A673 (cell line): ENCODE results near the gene PHKB. TPM values are rescaled to one million over a fixed set of nuclear protein-coding genes. Genes with fewer than 3 reads are reported as not detected.

Experiments used
- BruUV-seq: library from RNA; stranded (reverse); fragments of 400-500 nt; replicated peaks from 2 replicates; lab custom pipeline; 2021; lab: Mats Ljungman, UMichigan
- CTCF ChIA-PET: fragments of 300-600 bp; sonication (Branson Sonifier 250); formaldehyde crosslinking; loops from one replicate; lab custom pipeline; 2022; ENCODE audit warnings: antibody characterized with exemption; lab: Charles Lee
- POLR2A ChIA-PET: fragments of 300-600 bp; sonication (Branson Sonifier 250); formaldehyde crosslinking; loops from one replicate; lab custom pipeline; 2022; ENCODE audit warnings: antibody characterized with exemption; ENCODE audit not compliant: low non-redundant PET; lab: Charles Lee
- DNase-seq: peaks from one replicate; pipeline ENCODE4 v3.0.0-alpha.2; 2015; ENCODE audit warnings: low spot score
- H3K27ac ChIP-seq: fragments of 200-600 bp; sonication (generic); 2 replicates; pipeline ENCODE4 v1.5.1; 2016; ENCODE audit warnings: mixed run types, low read depth, mild to moderate bottlenecking, mixed read lengths, antibody characterized with exemption, low read length; ENCODE audit not compliant: poor library complexity, severe bottlenecking
- H3K27me3 ChIP-seq: fragments of 200-600 bp; sonication (generic); replicated peaks from 2 replicates; pipeline ENCODE4 v1.6.1; 2017; ENCODE audit warnings: mixed run types, low read depth, mild to moderate bottlenecking, mixed read lengths, antibody characterized with exemption, low read length; ENCODE audit not compliant: insufficient read depth, poor library complexity
- H3K36me3 ChIP-seq: fragments of 200-600 bp; sonication (generic); 2 replicates; pipeline ENCODE4 v1.6.1; 2016; ENCODE audit warnings: mixed run types, mild to moderate bottlenecking, mixed read lengths, antibody characterized with exemption, low read length; ENCODE audit not compliant: insufficient read depth, poor library complexity, severe bottlenecking
- H3K4me1 ChIP-seq: fragments of 200-600 bp; sonication (generic); 2 replicates; pipeline ENCODE4 v1.6.1; 2017; ENCODE audit warnings: mixed run types, mild to moderate bottlenecking, mixed read lengths, antibody characterized with exemption, low read length; ENCODE audit not compliant: insufficient read depth, poor library complexity, severe bottlenecking
- H3K4me3 ChIP-seq: fragments of 200-600 bp; sonication (generic); 2 replicates; pipeline ENCODE4 v1.5.1; 2016; ENCODE audit warnings: low read depth, mixed run types, mild to moderate bottlenecking, mixed read lengths, low read length; ENCODE audit not compliant: poor library complexity, severe bottlenecking
- H3K9me3 ChIP-seq: fragments of 200-600 bp; sonication (generic); 2 replicates; pipeline ENCODE4 v1.6.1; 2016; ENCODE audit warnings: mixed run types, low read depth, mild to moderate bottlenecking, mixed read lengths, antibody characterized with exemption, low read length; ENCODE audit not compliant: poor library complexity, severe bottlenecking
- CTCF ChIP-seq: fragments of 300-800, 200-600 bp; sonication (generic); conservative IDR thresholded peaks from 2 replicates; pipeline ENCODE4 v1.5.1; 2017; ENCODE audit warnings: low read depth, mild to moderate bottlenecking, antibody characterized with exemption, low read length, moderate library complexity, mixed read lengths
- EZH2 ChIP-seq: fragments of 200-600 bp; sonication (generic); IDR thresholded peaks from 2 replicates; pipeline ENCODE4 v1.6.1; 2017; ENCODE audit warnings: borderline replicate concordance, low read depth, mild to moderate bottlenecking, mixed read lengths, antibody characterized with exemption, low read length; ENCODE audit not compliant: poor library complexity, severe bottlenecking
- intact Hi-C: fragments of 100-400 bp; cut with micrococcal nuclease; formaldehyde crosslinking; loops from one replicate; pipeline ENCODE4 v1.10.0; 2022; ENCODE audit not compliant: unreplicated experiment
- total RNA-seq: library from RNA; stranded (reverse); gene quantifications from 2 replicates; pipeline ENCODE4 v1.2.3, GENCODE V29; 2021

Gene PHKB
- total RNA-seq, 1 experiment from 2014 or later: 50.6 TPM

- Histone ChIP-seq H3K4me1 (no peaks in the 10 kb centered on the region), H3K27ac (no peak overlapping the region), H3K9me3 (no peaks in the 10 kb centered on the region), H3K27me3 (no peaks in the 10 kb centered on the region), H3K4me3 (no peak overlapping the region), H3K36me3 (no peaks in the 10 kb centered on the region)
- ChIA-PET POLR2A (no interaction called here), CTCF (no interaction called here)
- TF ChIP-seq EZH2 (no peak), CTCF (no peak)
- intact Hi-C loops: no loop called here
- no TSS peak for BruUV-seq
- no peak for DNase-seq
Observed at GRCh38 chr16:47711809-47712208, 250.7 kb downstream of the PHKB start.

- Histone ChIP-seq H3K27me3 (no peaks in the 10 kb centered on the region), H3K27ac (no peak overlapping the region), H3K36me3 (no peaks in the 10 kb centered on the region), H3K4me1 (no peaks in the 10 kb centered on the region), H3K9me3 (no peaks in the 10 kb centered on the region), H3K4me3 (no peak overlapping the region)
- DNase-seq: no peak
- ChIA-PET POLR2A (no interaction called here), CTCF (no interaction called here)
- intact Hi-C loops: no loop called here
- BruUV-seq: no TSS peak
- no peak for TF ChIP-seq CTCF
- TF ChIP-seq EZH2: no peak
Observed at GRCh38 chr16:47712276-47713224, 251.4 kb downstream of the PHKB start.

- no peak for DNase-seq
- BruUV-seq: no TSS peak
- CTCF ChIA-PET: interaction anchor here (0.6 kb wide), 1 partner anchor 234 kb away, joined by 3 read pairs; no protein-coding TSS in a partner anchor
- H3K4me1 ChIP-seq: no peaks in the 10 kb centered on the region
- intact Hi-C loops: no loop called here
- POLR2A ChIA-PET: no interaction called here
- H3K4me3 ChIP-seq: no peak overlapping the region
- no peaks in the 10 kb centered on the region for H3K27me3 ChIP-seq
- H3K27ac ChIP-seq: no peak overlapping the region
- H3K36me3 ChIP-seq: no peaks in the 10 kb centered on the region
- H3K9me3 ChIP-seq: no peaks in the 10 kb centered on the region
- TF ChIP-seq EZH2 (no peak), CTCF (no peak)
Observed at GRCh38 chr16:47713225-47713595, 252.1 kb downstream of the PHKB start.
